Stimulated activated CD8-positive, alpha-beta memory T cell treated with anti-CD3 and anti-CD28 coated beads, Interleukin-15, amount 100 ng/mL, for 4 hours (primary cell): ENCODE data around the gene CISD1.
A peak's percentile ranks its signal among the peaks of the same experiment; 100 is the strongest.

Experiments used
- DNase-seq, 2 donors: peaks; one replicate each; pipeline ENCODE4 v3.0.0-alpha.2; 2020; ENCODE audit warnings: low read depth in 2 of 2

The CISD1 gene

DNA sequence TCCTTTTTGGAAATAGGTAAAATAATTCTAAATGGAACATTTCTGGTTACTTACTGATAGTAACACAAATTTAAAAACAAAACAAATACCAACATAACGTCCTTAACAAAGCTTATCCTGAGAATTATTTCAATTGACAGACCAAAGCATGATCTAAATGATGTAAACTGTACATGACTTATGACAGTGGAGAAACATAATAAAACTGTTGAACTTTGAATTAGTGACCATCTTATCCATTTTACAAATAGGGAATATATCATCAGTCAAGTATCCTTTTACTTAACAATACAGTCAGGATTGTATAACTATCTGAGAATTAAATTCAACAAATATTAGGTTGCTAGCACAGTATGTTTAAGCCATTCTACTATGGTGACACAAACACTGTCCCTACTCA lies 3.7 kb upstream of the CISD1 start:
- no peak for DNase-seq

DNA sequence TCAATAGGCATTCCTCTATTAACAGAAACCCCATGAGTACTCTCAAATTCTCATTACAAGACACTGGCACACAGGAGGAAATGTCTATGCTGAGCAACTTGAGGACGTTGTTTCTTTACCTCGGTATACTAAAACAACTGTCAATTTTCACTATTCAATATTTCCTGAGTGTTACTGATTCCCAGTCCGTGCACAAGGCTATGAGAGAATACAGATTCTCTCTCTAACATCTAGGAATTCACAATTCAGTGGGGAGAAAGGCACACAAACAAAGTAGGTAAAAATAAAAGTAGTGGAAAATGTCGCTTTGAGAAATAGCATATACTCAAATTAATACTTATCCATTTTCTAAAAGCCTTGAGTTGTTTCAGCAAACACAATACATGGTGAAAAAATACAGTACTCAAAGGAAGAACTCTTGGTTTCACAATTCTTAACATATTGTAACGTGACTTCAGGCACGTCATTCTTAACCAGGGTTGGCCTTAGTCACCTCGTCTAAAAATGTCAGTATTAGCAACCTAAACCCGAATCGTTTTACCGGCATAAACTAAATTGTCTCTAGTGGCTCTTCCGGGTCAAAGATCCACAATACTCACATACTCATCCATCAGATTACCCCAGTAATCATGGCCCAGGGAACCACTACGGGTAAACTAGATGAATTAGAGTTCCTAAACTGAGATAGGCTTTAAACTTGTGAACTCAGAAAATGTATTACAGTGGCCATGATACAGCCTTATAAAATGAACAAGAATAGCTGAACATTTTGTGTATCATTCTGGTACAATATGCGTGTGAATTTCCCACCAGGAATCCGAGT lies 2.7 kb upstream of the CISD1 start:
- DNase-seq: no peak

DNA sequence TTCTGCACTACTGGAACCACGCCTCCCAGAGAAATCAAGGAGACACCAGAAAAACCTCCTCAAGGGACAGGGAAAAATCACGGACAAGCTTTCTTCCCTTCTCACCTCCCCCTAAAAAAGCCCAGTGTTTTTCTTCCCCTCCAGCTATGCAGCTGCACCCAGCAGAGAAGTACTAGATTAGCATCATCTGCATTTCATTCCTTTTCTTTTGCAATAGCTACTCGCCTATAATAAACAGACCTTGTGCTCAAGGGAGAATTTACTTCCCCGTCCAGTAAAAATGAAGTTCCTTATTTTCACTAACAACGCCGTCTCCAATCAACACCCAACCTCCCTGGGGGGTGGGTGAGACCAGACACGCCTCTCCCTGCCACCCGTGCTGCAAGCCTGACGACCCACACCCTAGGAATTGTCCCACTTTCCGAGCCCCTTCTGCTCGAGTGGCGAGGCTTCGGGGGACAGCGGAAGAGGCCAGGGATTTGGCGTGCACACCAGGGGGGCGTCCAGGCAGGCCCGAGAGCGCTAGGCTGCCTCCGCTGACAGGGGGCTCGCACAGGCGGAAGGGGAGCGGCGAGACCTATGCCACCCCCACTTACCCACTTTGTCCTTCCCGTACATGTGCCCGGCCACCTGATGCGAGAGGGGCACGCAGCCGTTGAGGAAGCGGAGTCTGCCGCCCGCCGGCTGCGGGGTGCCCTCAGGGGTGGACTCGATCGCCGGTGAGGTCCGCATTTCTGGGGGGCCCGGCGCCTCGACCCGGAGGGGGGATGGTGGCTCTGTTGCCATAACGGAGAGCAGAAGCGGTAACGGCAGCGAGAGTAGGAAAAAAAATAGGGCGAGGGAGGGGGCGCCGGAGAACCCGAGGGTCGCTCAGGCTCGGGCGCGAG lies 1.9 kb upstream of the CISD1 start:
- DNase-seq: peak in 1 of 2 donors; percentile 11

DNA sequence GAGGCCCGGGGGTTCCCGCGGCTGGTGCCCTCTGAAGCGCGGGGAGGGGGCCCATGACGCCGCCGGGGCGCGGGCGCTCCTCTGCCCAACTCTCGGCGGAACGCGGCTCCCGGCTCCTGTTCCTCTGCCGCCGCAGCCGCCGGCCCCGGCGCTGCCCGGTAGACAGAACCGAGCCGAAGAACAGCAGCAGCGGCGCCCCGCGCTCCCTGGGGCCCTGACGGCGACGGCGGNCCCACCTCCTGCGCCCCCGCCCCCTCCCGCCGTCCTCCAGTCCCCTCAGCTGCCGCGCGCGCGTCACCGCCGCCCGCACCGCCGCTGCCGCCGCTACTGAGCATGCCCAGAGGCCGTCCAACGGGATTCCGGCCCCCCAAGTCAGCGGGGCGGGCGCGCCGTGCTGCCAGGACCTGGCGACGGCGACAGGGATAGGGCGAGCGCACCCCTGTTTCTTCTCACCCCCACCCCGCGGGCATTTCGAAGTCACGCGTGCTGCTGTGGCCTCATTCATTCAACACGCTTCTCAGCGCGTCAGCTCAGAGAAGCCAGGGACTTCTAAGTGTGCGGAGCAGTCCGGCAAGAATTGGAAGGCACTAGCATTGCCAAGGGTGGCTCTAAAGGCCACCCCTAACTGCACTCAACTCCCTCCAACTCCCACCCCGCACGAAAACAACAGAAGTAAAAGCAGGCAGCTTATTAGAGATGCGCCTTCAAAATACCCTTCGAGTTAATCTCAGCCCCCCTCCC lies 1.1 kb upstream of the CISD1 start, which contains the start of gene IPMK:
IPMK (minus strand) TSS at position 182 of the 741 bp plus-strand sequence. CDS start 283 bp downstream, outside the sequence.
- DNase-seq: peak; percentile 87 to 91

DNA sequence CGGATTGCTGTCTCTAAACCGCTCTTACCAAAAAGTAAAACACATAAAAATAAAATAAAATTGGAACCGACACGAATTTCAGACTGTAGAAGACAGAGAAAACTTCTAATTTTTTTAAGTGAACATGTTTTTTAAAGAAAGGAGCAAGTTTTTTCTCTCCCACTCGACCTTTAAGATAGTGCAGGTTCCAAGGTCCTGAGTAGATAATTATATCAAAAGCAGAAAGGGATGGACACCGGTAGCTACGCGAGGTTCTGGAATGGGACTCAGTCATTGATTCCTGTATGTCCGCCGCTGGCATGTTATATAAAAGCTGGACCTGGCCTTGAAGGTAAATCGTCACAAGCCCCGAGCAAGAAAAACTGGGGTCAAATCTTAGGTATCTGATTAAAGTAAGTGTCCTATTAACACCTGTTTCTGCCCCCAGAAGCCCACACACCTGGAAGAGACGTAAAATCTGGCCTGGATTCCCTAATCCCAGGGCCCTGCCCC lies 462 bp upstream of the CISD1 start:
- no peak for DNase-seq

DNA sequence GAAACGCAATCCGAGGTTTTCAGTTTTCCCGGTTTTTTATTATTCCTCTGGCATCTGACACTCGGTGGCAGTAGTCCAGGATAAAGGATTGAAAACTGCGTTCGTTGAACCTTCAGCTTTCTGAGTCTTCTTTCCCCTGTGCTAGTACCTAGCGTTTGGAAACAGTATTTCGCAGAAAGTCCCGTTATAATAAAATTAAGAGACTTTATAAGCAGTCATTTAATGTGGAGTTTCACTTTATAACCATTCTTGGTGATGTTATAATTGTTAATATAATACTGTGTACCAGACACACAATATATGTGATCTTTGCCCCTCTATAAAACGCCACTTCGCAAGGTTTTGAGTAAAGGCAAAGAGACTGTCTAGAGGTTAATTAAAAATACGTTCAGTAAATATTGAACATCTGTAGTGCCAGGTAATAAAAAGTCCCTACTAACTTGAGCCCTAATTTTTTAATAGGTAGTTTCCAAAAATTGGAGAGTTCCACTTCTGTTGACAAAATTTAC lies 874 bp downstream of the CISD1 start:
- no peak for DNase-seq

DNA sequence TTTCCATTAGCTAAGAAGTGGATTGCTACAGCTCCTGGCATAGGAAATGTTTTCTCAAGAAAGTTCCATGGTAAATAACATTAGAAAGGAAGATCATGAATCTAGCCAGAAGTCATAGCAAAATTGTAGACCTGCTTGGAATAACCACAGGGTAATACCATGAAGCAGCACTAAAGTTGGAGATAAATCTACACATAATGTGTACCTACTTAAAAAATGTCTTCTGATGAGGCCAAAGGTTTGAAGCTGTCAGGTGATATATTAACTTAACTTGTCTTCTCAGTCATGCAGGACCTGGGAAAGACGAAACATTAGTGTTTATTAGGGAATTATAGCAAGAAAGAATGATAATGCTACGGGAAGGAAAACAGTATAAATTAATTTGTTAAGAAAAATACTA lies 6.3 kb downstream of the CISD1 start:
- DNase-seq: no peak

DNA sequence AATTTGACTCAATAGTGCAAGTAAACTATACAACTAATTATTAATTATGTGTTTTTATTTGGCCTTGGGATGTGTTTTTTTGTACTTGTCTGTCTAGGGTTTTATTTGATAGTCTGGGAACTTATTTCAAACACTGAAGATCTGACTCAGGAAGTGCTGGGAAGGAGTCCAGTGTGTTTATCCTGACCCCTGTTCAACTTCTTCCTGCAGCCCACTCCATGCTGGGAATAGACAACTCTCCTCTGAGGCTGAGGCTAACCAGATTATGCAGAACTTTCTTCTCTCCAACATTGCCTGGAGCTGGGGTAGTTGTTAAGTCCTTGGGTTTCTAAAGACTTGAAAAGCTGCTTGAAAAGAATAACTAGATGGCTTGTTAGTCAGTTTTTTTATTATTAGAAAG lies 6.9 kb downstream of the CISD1 start:
- no peak for DNase-seq

DNA sequence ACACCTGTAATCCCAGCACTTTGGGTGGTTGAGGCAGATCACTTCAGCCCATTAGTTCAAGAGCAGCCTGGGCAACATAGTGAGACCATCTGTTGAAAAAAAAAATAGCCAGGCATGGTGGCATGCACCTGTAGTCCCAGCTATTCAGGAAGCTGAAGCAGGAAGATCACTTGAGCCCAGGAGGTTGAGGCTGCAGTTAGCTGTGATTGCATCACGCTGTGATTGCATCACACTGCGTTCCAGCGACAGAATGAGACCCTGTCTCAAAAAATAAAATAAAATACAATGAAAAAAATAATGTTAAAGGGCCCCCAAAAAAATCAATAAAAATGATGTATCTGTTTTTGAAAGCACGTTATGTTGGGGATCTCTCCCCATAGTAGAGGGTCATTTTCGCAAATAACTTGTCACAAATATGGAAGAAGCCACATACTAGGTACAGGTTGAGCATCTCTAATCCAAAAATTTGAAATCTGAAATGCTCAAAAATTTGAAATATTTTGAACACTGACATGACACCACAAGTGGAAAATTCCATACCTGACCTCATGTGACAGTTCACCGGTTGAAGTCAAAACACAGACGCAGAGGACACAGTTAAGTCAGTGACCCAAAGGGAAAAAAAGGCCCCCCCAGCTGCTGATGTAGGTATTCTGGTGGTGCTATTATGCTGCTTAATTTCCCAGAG lies 9.5 kb downstream of the CISD1 start:
- no peak for DNase-seq

DNA sequence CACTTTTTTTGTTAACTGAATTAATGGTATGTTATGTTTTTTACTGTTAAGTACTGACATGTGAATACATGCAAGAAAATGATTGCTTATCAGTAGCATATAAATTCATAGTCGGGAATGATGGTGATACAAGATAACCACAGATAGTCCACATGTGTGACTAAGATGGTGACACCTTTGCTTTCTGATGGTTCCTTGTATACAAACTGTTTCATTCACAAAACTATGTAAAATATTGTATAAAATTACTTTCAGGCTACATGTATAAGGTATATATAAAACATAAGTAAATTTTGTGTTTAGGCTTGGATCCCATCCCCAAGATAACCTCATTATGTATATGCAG lies 10.0 kb downstream of the CISD1 start:
- no peak for DNase-seq

DNA sequence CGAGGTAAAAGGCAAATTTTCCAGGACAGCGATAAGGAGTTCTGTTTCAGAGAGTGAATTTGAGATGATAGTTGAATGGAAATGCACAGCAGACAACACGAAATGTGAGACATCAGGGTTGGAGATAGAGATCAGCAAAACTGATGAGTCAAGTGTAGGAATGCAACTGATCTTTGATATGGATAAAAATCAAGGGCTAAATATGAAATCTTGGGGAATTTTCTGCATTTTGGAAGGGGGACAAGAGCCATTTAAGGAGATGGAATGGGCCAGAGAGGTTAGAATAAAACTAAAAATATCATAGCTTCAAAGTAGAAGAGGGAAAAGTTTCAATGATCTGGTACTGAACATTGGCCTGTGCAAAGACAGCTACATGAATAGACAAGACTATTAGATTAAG lies 11.5 kb downstream of the CISD1 start:
- DNase-seq: no peak

DNA sequence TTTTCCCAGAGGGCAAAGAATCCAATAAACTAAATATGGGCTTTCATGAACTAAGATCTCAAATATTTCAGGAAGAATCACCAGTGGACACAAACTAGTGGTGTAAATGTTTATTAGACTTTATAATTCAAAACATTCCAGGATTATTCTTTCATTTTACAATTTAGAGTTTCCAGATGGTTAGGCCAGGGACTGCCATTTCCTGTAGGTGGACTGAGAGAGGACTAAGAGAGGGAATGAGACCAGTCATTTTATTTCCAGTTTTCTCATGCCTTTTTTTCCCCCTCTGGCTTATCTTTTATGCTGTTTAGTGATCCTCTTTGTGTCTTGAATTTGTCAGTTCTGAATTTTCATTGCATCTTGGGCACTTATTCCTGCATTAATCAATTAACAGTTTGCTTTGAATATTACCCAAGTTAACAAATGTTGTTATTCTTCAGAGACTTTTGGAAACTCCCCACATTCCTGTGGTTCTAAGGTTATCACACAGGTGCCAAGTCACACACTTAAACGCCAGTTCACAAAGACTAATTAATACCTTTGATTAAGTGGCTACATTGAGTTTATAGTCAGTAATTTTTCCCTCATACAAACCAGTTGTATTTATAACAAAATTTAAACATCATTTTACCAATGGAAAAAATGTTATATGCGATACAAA lies 12.3 kb downstream of the CISD1 start:
- no peak for DNase-seq

DNA sequence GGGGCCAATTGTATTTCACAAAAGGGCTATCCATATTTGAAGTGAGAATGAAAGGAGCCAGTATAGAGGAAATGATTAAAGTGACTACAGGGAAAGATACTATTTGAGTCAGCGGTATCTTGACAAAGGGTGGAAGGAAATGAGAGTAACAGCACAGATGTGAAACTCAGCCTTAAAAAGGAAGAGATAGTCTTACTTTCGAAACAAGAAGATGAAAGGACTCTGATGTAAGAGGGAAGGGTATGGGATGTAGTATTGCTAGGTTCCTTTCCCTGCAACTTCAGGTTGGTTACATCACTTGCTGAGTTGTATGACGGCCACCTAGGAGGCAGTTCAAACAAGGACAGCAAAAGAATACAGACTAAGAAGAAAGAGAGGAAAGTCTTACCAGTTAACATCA lies 13.7 kb downstream of the CISD1 start:
- DNase-seq: no peak

DNA sequence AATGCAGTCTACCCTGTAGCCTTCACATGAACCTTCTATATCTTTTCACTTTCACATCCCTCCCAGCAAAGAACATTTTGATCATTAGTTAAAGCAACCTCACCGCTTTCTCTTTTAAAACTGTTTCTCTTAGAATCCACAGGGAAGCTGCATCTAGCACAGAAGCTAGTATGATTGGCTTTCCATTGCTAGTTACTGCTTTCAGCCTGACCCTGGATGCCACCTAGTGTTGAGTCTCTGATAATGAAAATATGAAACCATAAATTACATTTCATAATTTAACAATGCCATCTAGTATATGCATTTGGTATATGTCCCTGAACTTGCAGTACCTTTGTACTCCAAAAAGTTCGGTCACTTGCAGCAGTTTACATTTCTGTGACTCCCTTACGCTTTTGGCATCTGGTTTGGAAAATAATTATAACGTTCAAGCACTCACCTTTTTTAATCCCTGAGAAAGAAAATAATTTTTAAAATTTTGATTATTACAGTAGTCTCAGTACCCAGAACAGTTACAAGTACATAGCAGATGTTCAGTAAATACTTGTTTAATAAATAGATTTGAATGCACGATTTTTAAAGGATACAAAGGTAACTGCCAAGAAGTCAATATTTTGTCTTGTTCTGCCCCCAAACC lies 22.7 kb downstream of the CISD1 start:
- no peak for DNase-seq

DNA sequence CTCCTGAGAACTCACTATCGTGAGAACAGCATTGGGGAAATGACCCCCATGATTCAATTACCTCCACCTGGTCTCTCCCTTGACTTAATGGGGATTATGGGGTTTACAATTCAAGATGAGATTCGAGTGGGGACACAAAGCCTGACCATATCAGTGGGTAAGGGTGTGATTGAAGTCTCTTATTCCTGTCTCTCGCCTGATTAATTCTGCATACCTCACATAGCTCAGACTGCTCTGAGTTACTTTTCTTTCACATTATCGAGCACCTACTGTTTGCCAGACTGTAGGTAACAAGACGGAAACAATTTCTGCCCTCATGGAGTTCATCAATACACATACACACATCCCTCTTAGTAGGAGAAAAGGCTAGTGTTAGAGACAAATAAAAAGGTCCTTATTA lies 25.0 kb downstream of the CISD1 start:
- DNase-seq: no peak

DNA sequence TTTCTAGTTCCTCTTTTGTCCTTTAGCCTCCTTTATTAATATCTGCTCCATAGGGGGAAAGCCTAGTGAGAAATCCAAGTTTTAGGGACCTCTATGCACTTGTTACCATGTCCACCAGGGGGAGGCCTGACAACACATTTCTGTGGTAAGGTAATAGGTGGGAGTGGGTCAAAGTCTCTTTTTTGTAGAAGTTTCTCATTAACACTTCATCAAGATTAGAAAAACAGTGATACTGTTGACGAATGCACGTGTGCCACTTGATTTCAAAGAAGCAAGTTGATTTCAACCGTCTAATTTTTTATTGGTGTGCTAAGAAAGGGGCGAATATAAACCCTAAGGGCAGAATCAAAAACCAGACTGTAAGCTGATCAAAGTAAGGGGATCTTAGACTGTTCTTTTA lies 30.6 kb downstream of the CISD1 start:
- DNase-seq: no peak

DNA sequence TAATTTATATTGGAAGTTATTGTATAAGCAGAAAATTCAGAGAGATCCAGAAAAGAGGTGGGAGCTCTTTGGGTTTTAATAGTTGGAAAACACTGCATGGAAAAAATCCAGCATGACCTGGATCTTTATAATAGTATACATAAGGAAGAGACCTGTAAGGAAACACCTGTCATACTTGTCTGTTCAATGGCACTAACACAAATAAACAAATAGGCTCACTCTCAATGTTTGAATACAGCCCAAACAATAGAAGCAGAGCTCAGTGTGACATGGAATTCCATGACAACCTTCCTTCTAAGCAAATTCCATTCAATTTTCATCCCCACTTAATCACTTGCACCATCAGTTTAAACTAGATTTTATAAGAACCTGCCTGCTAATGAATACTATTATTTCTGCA lies 31.7 kb downstream of the CISD1 start:
- DNase-seq: no peak

DNA sequence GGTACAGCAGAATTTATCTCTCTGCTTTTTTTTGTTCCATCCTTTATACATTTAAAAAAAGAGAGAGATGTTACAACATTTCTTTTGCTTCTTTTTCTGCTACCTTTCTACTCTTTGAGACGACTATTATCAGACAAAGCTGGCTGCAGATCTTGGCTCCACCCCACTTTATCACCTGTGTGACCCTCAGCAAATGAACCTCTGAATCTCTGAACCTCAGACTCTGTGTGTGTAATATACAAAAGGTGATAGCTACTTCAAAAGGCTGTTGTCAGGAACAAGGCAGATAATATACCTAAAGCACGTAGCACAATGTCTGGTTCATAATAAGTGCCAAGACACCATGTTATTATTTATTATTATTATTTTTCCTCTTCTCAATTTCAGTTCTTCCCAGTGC lies 33.3 kb downstream of the CISD1 start:
- no peak for DNase-seq

DNA sequence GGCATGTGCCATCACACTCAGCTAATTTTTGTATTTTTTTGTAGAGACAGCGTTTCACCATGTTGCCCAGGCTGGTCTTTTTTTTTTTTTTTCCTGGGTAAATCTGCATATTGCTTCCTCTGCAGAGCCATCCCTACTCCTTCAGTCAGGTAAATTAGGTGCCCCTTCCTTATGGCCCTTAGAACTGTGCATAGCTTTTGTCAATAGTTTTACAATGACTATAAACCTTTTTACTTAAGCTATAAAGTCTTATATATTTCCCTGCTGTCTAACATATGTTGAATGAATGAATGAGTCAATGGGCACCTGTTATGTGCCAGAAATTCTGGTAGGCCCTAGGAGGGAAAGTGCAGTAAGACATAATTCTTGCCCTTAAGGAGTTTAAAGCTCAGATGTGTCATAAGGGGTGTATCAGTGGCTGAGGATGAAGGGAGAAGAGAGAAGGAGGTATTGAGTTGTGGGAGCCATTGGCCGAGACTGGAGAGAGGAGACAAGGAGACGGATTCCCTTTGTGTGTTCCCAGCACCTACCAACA lies 35.2 kb downstream of the CISD1 start:
- no peak for DNase-seq

DNA sequence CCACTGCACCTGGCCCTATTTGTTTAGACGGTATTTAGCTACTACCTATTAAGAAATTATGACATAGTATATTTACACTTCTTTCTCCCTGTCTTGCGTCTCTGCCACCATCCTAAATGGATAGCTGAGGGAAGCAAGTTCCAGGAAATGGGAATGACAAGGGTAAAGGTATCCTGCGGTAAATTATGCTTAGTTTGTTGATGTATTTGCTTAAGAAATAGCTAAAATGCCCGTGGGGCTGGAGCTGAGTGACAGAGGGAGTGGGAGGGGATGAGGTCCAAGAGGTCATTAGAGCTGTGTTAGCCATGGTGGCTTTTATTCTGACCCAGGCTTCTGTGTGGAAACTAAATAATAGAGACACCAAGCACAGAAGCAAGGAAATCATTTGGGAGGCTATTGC lies 36.9 kb downstream of the CISD1 start:
- no peak for DNase-seq
